Trophoblast cell (in vitro differentiated cells and primary cell): Measurements from ENCODE around the gene ABHD16B.

ENCODE experiments used
- DNase-seq, 2 donors: peaks; one replicate each; pipeline ENCODE4 v3.0.0-alpha.2; 2016
- H2AFZ ChIP-seq: 2 replicates; pipeline ENCODE4 v1.6.1; 2013; ENCODE audit warnings: low read length, moderate library complexity, mild to moderate bottlenecking; ENCODE audit not compliant: insufficient read depth, poor library complexity
- H2AK5ac ChIP-seq: 2 replicates; pipeline ENCODE4 v1.6.1; 2013; ENCODE audit warnings: mild to moderate bottlenecking, low read length
- H2BK120ac ChIP-seq: 2 replicates; pipeline ENCODE4 v1.6.1; 2013; ENCODE audit warnings: low read length, mild to moderate bottlenecking, moderate library complexity; ENCODE audit not compliant: insufficient read depth, poor library complexity
- H2BK12ac ChIP-seq: 2 replicates; pipeline ENCODE4 v1.6.1; 2013; ENCODE audit warnings: mild to moderate bottlenecking, low read length, moderate library complexity
- H2BK5ac ChIP-seq: 2 replicates; pipeline ENCODE4 v1.6.1; 2013; ENCODE audit warnings: low read length, low read depth, moderate library complexity, mild to moderate bottlenecking; ENCODE audit not compliant: poor library complexity
- H3K14ac ChIP-seq: 2 replicates; pipeline ENCODE4 v1.6.1; 2013; ENCODE audit warnings: mild to moderate bottlenecking, low read length
- H3K18ac ChIP-seq: 2 replicates; pipeline ENCODE4 v1.6.1; 2013; ENCODE audit warnings: mild to moderate bottlenecking, low read length
- H3K23ac ChIP-seq: 2 replicates; pipeline ENCODE4 v1.6.1; 2013; ENCODE audit warnings: low read length
- H3K27ac ChIP-seq: 2 replicates; pipeline ENCODE4 v1.5.1; 2013; ENCODE audit warnings: low read depth, mild to moderate bottlenecking, inconsistent platforms, low read length, moderate library complexity
- H3K27me3 ChIP-seq: 2 replicates; pipeline ENCODE4 v1.6.1; 2013; ENCODE audit warnings: inconsistent platforms, mild to moderate bottlenecking, low read length, moderate library complexity; ENCODE audit not compliant: insufficient read depth
- H3K36me3 ChIP-seq, 2 experiments: 1 replicate in 1 of 2; 2 replicates in 1 of 2; pipeline ENCODE4 v1.6.1; 2013; ENCODE audit warnings: low read length in 2 of 2, mild to moderate bottlenecking in 2 of 2, moderate library complexity in 1 of 2; ENCODE audit not compliant: insufficient read depth in 2 of 2, control insufficient read depth in 1 of 2
- H3K4ac ChIP-seq: 2 replicates; pipeline ENCODE4 v1.6.1; 2013; ENCODE audit warnings: low read depth, mild to moderate bottlenecking, low read length, moderate library complexity
- H3K4me1 ChIP-seq, 2 experiments: 1 replicate in 1 of 2; 2 replicates in 1 of 2; pipeline ENCODE4 v1.6.1; 2013; ENCODE audit warnings: low read length in 2 of 2, mild to moderate bottlenecking in 2 of 2, moderate library complexity in 1 of 2; ENCODE audit not compliant: insufficient read depth in 2 of 2, control insufficient read depth in 1 of 2
- H3K4me2 ChIP-seq: 2 replicates; pipeline ENCODE4 v1.6.1; 2013; ENCODE audit warnings: inconsistent platforms, mild to moderate bottlenecking, low read length, moderate library complexity
- H3K4me3 ChIP-seq: 2 replicates; pipeline ENCODE4 v1.5.1; 2013; ENCODE audit warnings: mild to moderate bottlenecking, low read depth, low read length, inconsistent platforms
- H3K79me1 ChIP-seq: one replicate; pipeline ENCODE4 v1.6.1; 2013; ENCODE audit warnings: low read length
- H3K79me2 ChIP-seq: 2 replicates; pipeline ENCODE4 v1.6.1; 2013; ENCODE audit warnings: low read length, mild to moderate bottlenecking; ENCODE audit not compliant: control insufficient read depth, insufficient read depth, poor library complexity
- H3K9ac ChIP-seq: 2 replicates; pipeline ENCODE4 v1.6.1; 2013; ENCODE audit warnings: mild to moderate bottlenecking, low read length
- H3K9me3 ChIP-seq: 2 replicates; pipeline ENCODE4 v1.6.1; 2013; ENCODE audit warnings: low read depth, mild to moderate bottlenecking, control low read depth, inconsistent platforms, low read length; ENCODE audit not compliant: insufficient read depth
- H4K12ac ChIP-seq: 2 replicates; pipeline ENCODE4 v1.6.1; 2013; ENCODE audit warnings: low read depth, mild to moderate bottlenecking, low read length, moderate library complexity
- H4K8ac ChIP-seq: 2 replicates; pipeline ENCODE4 v1.6.1; 2013; ENCODE audit warnings: low read depth, mild to moderate bottlenecking, low read length, moderate library complexity
- H4K91ac ChIP-seq: one replicate; pipeline ENCODE4 v1.6.1; 2013; ENCODE audit warnings: low read depth, mild to moderate bottlenecking, low read length, moderate library complexity
- WGBS: extraction: QIAGEN DNeasy Blood & Tissue Kit; methylation state at CpG from one replicate; pipeline ENCODE4 v1.1.7; 2013; ENCODE audit warnings: missing lambda C conversion rate; ENCODE audit not compliant: insufficient read length, insufficient coverage; ENCODE audit errors: extremely low coverage; 5-methylcytosine and 5-hydroxymethylcytosine counted together

Gene ABHD16B

GRCh38 chr20:63826753-63827152 lies 34.5 kb upstream of the ABHD16B start:
- Histone ChIP-seq H2AK5ac (no peak overlapping the region), H3K27ac (no peak overlapping the region), H3K23ac (no peak overlapping the region), H2BK12ac (no peak overlapping the region), H3K27me3 (peaks cover 5% of the 10 kb centered on the region), H3K9me3 (peaks cover 1% of the 10 kb centered on the region), H3K4me3 (no peak overlapping the region), H3K79me1 (peaks cover 5% of the 10 kb centered on the region), H3K4me1 (peaks cover 9 to 14% of the 10 kb centered on the region in 2 experiments), H3K18ac (peak overlapping the region; percentile 3), H3K14ac (no peak overlapping the region), H3K36me3 (peaks cover 3 to 6% of the 10 kb centered on the region in 2 experiments), H3K4me2 (no peak overlapping the region), H2BK120ac (no peak overlapping the region), H2BK5ac (no peak overlapping the region), H3K9ac (no peak overlapping the region), H3K4ac (peak overlapping the region; percentile 19), H3K79me2 (peaks cover 5% of the 10 kb centered on the region), H2AFZ (no peak overlapping the region), H4K91ac (no peak overlapping the region), H4K8ac (no peak overlapping the region), H4K12ac (no peak overlapping the region)
- no peak for DNase-seq
- WGBS, result no CpG with 5 or more reads among the region's 13 CpGs

- no peak overlapping the region for H2AK5ac ChIP-seq
- H3K9ac ChIP-seq, result no peak overlapping the region
- H3K18ac ChIP-seq, result no peak overlapping the region
- peaks cover 13% of the 10 kb centered on the region for H3K79me1 ChIP-seq
- H3K4me2 ChIP-seq, result no peak overlapping the region
- no peaks in the 10 kb centered on the region for H3K36me3 ChIP-seq
- no peak overlapping the region for H4K12ac ChIP-seq
- H3K14ac ChIP-seq, result no peak overlapping the region
- no peak overlapping the region for H3K27ac ChIP-seq
- no peak overlapping the region for H3K23ac ChIP-seq
- no peak for DNase-seq
- no peak overlapping the region for H2BK5ac ChIP-seq
- no CpG with 5 or more reads among the region's 8 CpGs for WGBS
- H2AFZ ChIP-seq, result no peak overlapping the region
- peak overlapping the region; percentile 47 for H3K4ac ChIP-seq
- peaks cover 17 to 24% of the 10 kb centered on the region in 2 experiments for H3K4me1 ChIP-seq
- peaks cover 8% of the 10 kb centered on the region for H3K79me2 ChIP-seq
- H4K91ac ChIP-seq, result no peak overlapping the region
- H2BK120ac ChIP-seq, result no peak overlapping the region
- H4K8ac ChIP-seq, result no peak overlapping the region
- H3K27me3 ChIP-seq, result peaks cover 5% of the 10 kb centered on the region
- H3K9me3 ChIP-seq, result no peaks in the 10 kb centered on the region
- H2BK12ac ChIP-seq, result no peak overlapping the region
- H3K4me3 ChIP-seq, result no peak overlapping the region
These were observed 33.2 kb upstream of the ABHD16B start for GRCh38 chr20:63828124-63828523.

- Histone ChIP-seq H2BK12ac (no peak overlapping the region), H2AK5ac (no peak overlapping the region), H2BK5ac (no peak overlapping the region), H2AFZ (no peak overlapping the region), H3K4ac (no peak overlapping the region), H3K4me2 (no peak overlapping the region), H3K4me1 (peaks cover 17 to 24% of the 10 kb centered on the region in 2 experiments), H3K9ac (no peak overlapping the region), H4K12ac (no peak overlapping the region), H3K36me3 (no peaks in the 10 kb centered on the region), H3K9me3 (no peaks in the 10 kb centered on the region), H3K4me3 (no peak overlapping the region), H3K27ac (no peak overlapping the region), H4K8ac (no peak overlapping the region), H3K79me1 (peaks cover 13% of the 10 kb centered on the region), H3K27me3 (peaks cover 5% of the 10 kb centered on the region), H3K79me2 (peaks cover 8% of the 10 kb centered on the region), H2BK120ac (no peak overlapping the region), H4K91ac (no peak overlapping the region), H3K14ac (no peak overlapping the region), H3K18ac (no peak overlapping the region), H3K23ac (no peak overlapping the region)
- DNase-seq, result no peak
- WGBS, result no CpG with 5 or more reads among the region's 14 CpGs
These were observed 32.8 kb upstream of the ABHD16B start for GRCh38 chr20:63828545-63828944.

- H4K12ac ChIP-seq, result no peak overlapping the region
- no peak overlapping the region for H3K23ac ChIP-seq
- no peak overlapping the region for H3K27ac ChIP-seq
- H3K79me2 ChIP-seq, result peaks cover 8% of the 10 kb centered on the region
- no peaks in the 10 kb centered on the region for H3K36me3 ChIP-seq
- no peak overlapping the region for H2AK5ac ChIP-seq
- H2AFZ ChIP-seq, result no peak overlapping the region
- no peak overlapping the region for H3K4ac ChIP-seq
- no peak overlapping the region for H3K18ac ChIP-seq
- H3K79me1 ChIP-seq, result peaks cover 13% of the 10 kb centered on the region
- no peak for DNase-seq
- no peak overlapping the region for H3K14ac ChIP-seq
- H3K9ac ChIP-seq, result no peak overlapping the region
- peaks cover 17 to 24% of the 10 kb centered on the region in 2 experiments for H3K4me1 ChIP-seq
- H2BK5ac ChIP-seq, result no peak overlapping the region
- H4K91ac ChIP-seq, result no peak overlapping the region
- no peak overlapping the region for H2BK12ac ChIP-seq
- H3K27me3 ChIP-seq, result peaks cover 5% of the 10 kb centered on the region
- no CpG with 5 or more reads among the region's 10 CpGs for WGBS
- H3K9me3 ChIP-seq, result no peaks in the 10 kb centered on the region
- peak overlapping the region; percentile 75 for H3K4me2 ChIP-seq
- no peak overlapping the region for H4K8ac ChIP-seq
- H3K4me3 ChIP-seq, result no peak overlapping the region
- H2BK120ac ChIP-seq, result no peak overlapping the region
These were observed 32.3 kb upstream of the ABHD16B start for GRCh38 chr20:63828951-63829350.
